Measurements from ENCODE around the gene PTPRD.

DNA sequence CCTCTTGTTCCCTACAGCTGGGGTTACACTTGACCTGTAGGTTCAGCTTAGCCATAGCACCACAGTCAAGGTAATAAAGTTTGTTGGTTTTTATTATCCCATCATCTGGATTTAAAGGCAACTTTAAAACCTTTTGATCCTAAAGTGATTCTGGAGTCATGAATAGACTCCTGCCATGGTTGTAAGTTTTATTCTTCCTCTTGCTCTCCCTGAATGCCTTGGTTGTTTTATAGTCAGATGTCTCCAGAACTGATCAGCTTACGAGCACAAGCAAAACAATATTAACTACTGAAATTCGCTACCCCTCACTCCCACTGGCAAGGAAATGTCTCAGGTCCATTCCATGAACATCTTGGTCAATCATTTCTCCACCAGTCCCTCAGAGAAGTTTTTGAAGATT is 1328.6 kb downstream of the PTPRD start:
- TF ChIP-seq, protein P1, sequence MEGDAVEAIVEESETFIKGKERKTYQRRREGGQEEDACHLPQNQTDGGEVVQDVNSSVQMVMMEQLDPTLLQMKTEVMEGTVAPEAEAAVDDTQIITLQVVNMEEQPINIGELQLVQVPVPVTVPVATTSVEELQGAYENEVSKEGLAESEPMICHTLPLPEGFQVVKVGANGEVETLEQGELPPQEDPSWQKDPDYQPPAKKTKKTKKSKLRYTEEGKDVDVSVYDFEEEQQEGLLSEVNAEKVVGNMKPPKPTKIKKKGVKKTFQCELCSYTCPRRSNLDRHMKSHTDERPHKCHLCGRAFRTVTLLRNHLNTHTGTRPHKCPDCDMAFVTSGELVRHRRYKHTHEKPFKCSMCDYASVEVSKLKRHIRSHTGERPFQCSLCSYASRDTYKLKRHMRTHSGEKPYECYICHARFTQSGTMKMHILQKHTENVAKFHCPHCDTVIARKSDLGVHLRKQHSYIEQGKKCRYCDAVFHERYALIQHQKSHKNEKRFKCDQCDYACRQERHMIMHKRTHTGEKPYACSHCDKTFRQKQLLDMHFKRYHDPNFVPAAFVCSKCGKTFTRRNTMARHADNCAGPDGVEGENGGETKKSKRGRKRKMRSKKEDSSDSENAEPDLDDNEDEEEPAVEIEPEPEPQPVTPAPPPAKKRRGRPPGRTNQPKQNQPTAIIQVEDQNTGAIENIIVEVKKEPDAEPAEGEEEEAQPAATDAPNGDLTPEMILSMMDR (conservative IDR thresholded peaks at IDR 0.05; ENCODE audit: low read depth, low read length): no peak
- TF ChIP-seq POLR2A (IDR thresholded peaks at IDR 0.05; ENCODE audit: low read depth, low read length): no peak
- no peak for TF ChIP-seq SMC3 (IDR thresholded peaks at IDR 0.05; ENCODE audit: low read depth, low read length)
- no peak for TF ChIP-seq MAFK (IDR thresholded peaks at IDR 0.05; ENCODE audit: low read depth, low read length)
- no peak for TF ChIP-seq MXI1 (IDR thresholded peaks at IDR 0.05; ENCODE audit: borderline replicate concordance, low read depth, low read length)
